GM18519 (cell line): ENCODE measurements around the gene HOXD3.

Experiments
- ATAC-seq: cut with Tn5 transposase; IDR thresholded peaks from one replicate; pipeline ENCODE4 v1.9.1; 2021; ENCODE audit warnings: mild to moderate bottlenecking, moderate library complexity; ENCODE audit not compliant: unreplicated experiment, low FRiP score

The HOXD3 gene

DNA sequence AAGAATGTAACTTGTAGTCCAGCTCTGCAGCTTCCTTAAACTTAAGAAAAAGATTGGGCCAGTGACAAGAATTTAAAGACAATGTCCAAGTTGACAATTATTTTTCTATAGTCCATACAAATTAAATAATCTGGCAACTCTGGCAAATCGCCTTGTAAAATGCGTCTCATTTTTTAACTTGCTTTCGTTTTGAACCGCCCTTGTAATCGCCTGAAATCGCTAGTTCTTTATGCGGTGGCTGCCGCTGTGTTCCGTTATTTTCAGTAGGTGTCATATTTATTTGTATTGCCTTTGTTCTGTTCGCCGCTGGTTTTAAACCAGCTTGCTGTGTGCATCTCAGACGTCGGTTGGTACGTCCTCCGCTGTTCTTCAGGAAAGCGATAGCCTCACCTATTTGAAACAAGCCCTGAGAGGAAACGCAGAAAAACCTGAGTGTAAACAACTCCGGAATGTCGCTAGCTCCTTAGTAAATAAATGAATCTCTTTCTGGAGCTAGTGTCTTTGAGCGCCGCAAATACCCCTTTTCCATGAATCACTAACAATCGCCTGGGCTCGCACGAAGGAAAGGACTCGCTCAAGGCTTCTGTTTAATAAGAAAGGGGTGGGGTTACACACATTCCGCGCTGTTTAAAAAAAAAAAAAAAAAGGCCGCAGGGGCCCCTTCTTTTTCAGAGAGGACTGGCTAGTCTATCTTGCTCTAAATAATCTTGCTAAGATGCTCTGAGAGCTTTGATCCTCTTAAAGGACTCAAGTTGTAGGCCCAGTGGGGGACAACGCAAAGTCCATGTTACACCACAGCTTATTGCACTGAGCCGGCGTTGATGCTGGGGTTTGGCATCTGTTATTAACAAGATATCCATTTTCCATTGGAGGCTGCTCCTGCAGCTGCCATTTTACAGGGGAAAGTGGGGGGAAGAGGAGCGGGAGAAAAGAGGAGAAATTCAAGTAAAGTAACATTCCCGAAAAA lies 24.6 kb upstream of the HOXD3 start:
- ATAC-seq = no peak

DNA sequence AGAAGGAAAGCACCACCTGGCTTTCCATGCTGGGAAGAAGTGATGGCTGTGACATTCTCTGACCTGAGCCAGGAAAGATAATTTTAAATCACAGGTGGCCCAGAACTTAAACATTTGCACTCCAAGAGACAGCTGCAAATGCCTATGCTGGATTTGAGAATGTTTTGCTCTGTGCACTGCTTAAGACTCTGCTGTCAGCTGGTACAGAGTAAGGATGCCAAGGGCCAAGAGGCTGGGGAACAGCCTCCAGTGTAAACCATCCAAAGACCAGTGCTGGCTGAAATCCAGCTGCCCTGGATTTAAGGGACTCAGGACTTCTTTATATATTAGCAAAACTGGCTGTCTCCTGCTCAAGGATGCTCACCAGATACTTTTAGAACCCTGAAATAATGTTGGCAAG lies 23.7 kb upstream of the HOXD3 start:
- no peak for ATAC-seq

GRCh38 chr2:176134035-176134434 lies 23.1 kb upstream of the HOXD3 start:
- ATAC-seq = no peak

- no peak for ATAC-seq
Measured at GRCh38 chr2:176135035-176135440, 22.1 kb upstream of the HOXD3 start.

GRCh38 chr2:176136374-176137251 lies 20.5 kb upstream of the HOXD3 start:
- no peak for ATAC-seq

GRCh38 chr2:176137252-176137580 lies 19.9 kb upstream of the HOXD3 start:
- no peak for ATAC-seq

DNA sequence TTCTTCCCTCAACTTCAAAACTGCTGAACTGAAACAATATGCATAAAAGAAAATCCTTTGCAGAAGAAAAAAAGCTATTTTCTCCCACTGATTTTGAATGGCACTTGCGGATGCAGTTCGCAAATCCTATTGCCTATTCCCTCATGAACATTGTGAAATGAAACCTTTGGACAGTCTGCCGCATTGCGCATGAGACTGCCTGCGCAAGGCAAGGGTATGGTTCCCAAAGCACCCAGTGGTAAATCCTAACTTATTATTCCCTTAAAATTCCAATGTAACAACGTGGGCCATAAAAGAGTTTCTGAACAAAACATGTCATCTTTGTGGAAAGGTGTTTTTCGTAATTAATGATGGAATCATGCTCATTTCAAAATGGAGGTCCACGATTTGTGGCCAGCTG lies 19.2 kb upstream of the HOXD3 start:
- no peak for ATAC-seq

GRCh38 chr2:176138526-176138922 lies 18.6 kb upstream of the HOXD3 start:
- ATAC-seq = no peak

DNA sequence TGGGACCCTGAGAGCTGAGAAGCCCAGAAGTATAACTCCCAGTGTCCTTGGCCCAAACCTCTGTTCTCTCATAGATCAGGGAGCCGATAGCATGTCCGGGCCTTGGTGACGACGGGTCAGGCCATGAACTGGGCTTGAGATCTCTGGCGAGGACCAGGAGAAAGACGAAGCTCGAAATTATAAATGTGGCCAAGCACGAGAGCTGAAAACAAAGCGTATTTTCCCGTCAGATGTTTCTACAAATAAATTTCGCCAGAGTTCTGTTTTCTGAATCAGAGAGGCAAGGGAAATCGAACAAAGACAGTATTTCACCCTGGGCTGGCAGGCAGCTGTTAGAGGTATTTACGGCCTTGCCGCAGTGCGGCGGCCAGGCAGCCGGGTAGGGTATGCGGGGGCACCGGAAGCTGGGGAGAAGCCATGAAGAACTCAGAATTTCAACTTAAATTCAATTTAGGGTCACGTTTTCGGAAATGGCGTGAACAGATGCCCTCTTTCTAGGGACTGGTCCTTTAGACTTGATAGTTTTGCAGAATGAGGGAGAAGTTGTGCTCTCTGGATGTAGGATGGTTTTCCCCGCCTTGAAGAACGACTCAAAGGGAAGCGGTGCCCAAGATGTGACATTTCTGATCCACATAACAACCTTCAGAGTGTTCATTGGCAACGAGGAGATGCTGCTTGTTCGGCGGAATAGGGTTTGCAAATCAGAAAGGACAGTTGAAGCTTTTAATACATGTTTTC lies 18.0 kb upstream of the HOXD3 start:
- ATAC-seq = no peak

- ATAC-seq = no peak
Measured at GRCh38 chr2:176139661-176140512, 17.2 kb upstream of the HOXD3 start.

DNA sequence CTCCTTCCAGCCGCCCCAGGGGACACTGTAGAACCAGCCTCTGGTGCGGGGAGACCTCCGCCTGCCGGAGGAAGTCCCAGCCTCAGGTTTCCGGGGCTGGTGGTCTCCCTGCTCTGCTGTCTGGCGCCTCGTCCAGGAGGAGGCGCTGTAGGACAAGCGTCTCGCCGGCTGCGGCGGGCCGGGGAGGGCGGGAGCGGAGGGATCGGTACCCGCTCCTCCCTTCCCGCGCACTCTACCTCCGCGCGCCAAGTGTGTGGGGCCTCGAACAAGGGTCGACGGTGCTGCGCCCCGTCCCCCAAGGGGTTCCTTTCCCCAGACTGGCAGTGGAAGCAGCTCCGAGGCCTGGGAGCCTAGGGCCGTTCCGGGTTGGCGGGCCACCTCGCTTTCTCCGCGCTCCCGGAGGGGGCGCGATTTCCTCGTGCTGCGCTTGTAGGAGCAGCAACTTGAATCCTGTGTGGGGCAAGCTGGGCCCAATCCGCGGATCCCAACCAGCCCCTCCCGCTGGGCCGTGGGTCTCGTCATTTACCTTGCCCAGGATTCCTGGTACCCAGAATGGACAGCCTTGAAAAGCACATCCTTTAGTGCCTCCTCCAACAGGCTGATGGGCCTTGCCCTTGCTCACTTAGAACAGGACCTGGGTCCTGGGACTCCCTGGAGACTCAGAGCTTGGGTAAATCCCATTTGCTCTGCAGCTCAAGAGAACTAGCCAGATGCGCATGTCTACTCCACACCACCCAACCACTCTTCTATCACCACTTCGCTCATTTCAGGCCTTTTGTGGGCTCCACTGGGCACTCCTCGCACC lies 16.4 kb upstream of the HOXD3 start:
- ATAC-seq = peak; percentile 87

DNA sequence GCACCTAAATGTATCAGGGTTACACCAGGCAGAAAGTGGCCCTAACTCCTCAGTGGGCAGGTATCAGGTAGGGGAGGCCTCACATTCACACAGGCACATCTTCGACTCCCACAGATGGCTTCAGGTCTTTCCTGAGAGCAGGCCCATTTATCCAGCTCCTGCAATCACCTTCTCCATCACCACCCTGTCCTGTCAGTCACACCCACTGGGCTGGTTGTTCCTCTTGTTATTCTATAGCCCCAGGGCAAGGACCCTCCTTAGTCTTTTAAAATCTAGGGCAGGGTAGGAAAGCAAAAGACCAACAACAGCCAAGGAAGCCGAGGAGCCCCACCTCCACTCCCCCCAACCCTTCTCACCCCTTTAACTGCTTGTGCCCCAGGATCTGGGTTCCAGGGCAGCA lies 14.8 kb upstream of the HOXD3 start:
- no peak for ATAC-seq

- no peak for ATAC-seq
Measured at GRCh38 chr2:176145085-176145969, 11.8 kb upstream of the HOXD3 start.

DNA sequence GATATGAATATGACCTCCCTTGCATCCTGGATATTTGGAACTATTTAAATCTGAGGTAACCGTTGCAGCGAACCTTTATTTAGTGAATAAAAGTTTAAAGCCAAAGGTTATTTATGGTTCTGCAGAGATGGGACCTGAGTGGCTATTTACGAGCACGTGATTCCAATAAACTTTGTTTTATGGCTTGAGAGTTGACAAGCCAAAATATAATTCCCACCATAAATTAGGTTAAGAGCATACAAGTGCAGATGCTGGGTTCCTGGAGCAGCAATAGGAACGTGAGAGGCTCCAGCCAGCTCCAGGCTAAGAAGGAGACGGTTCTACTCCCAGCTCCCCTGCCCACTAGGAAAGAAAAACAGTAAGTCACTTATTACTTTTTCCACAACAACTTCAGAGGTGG lies 11.0 kb upstream of the HOXD3 start:
- no peak for ATAC-seq

DNA sequence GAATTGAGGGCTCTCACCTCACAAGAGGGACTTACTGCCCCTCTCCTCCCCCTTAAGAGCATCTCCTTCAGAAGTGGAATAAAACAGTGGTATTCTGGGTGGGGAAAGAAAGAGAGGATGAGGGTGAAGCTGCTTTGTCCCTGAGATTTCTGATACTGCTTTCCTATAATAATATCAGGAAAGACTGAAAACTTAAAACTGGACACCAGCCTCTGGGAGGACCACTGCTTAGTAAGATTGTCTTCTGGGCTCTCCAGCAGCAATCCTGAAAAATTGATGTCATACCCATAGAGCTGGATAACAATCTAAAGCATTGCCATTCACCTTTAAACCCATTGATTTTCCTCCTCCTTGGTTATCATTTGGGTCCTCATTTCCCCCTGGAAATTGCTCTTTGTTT lies 10.5 kb upstream of the HOXD3 start:
- ATAC-seq = no peak

GRCh38 chr2:176147210-176147799 lies 9.8 kb upstream of the HOXD3 start:
- ATAC-seq = no peak

DNA sequence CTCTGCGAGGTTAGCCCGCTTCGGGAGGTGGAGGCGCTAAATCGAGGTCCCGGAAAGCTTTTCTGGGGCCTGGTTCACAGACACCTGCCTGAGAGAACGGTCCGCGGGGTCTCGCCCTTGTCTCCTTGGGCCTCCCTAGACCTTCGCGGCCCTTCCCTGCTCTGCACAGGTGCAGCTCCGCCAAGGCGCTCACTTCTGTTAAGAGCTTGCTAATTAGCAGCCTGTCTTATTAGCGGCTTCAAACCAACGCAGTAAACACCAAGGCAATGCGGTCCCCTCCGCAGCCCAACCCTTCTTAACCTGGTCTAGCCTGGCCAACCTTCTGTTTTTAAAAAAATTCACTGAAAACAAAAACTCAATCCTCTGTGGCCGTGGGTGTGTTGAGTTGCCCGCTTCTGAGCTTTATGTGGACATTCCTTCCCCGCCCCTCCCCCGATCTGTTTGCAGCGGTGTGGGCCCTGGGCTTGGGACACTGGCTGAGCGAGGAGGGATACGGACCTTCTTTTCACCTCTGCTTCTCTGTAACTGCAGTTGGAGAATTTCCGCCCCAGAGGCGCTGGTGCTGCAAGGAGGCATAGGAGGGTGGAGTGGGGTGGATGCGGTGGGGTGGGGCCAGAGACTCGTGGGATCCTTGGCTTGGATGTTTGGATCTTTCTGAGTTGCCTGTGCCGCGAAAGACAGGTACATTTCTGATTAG lies 9.2 kb upstream of the HOXD3 start:
- no peak for ATAC-seq
